Astrocyte (in vitro differentiated cells and primary cell): Measurements from ENCODE around the gene NLRP7. TPM values are rescaled to one million over a fixed set of nuclear protein-coding genes. Genes with fewer than 3 reads are reported as not detected.
A peak's percentile ranks its signal among the peaks of the same experiment; 100 is the strongest.
"Not testable (repeated sequence)": the region's sequence is repeated elsewhere in the genome, so short reads cannot be mapped to it uniquely, and the experiment has no call there.

ENCODE experiments used
- DNase-seq: peaks from one replicate; pipeline ENCODE4 v3.0.0-alpha.2; 2010; ENCODE audit warnings: low read depth
- FAIRE-seq: peaks from 2 replicates; lab custom pipeline; 2011; peaks lifted over from hg19 to GRCh38; lab: Jason Lieb, UNC
- H2AFZ ChIP-seq: 2 replicates; pipeline ENCODE4 v1.6.0; 2012; ENCODE audit warnings: low read depth, low read length, inconsistent platforms
- H3K27ac ChIP-seq: 2 replicates; pipeline ENCODE4 v1.5.1; 2011; ENCODE audit warnings: low read depth, low read length, inconsistent platforms
- H3K27me3 ChIP-seq: 2 replicates; pipeline ENCODE4 v1.6.0; 2011; ENCODE audit warnings: low read length, inconsistent platforms; ENCODE audit not compliant: insufficient read depth
- H3K36me3 ChIP-seq: 2 replicates; pipeline ENCODE4 v1.5.1; 2011; ENCODE audit warnings: low read length, inconsistent platforms; ENCODE audit not compliant: insufficient read depth
- H3K4me1 ChIP-seq: 2 replicates; pipeline ENCODE4 v1.5.1; 2011; ENCODE audit warnings: low read length, inconsistent platforms; ENCODE audit not compliant: insufficient read depth
- H3K4me2 ChIP-seq: 2 replicates; pipeline ENCODE4 v1.6.0; 2012; ENCODE audit warnings: low read length, inconsistent platforms
- H3K4me3 ChIP-seq: 2 replicates; pipeline ENCODE4 v1.5.1; 2011; ENCODE audit warnings: low read depth, mild to moderate bottlenecking, low read length, inconsistent platforms; ENCODE audit not compliant: insufficient read depth
- H3K79me2 ChIP-seq: 2 replicates; pipeline ENCODE4 v1.6.0; 2012; ENCODE audit warnings: mild to moderate bottlenecking, low read length, inconsistent platforms; ENCODE audit not compliant: insufficient read depth
- H3K9ac ChIP-seq: 2 replicates; pipeline ENCODE4 v1.6.0; 2012; ENCODE audit warnings: mild to moderate bottlenecking, low read length, inconsistent platforms
- H3K9me3 ChIP-seq: 2 replicates; pipeline ENCODE4 v1.5.1; 2012; ENCODE audit warnings: low read depth, mild to moderate bottlenecking, low read length, inconsistent platforms; ENCODE audit not compliant: insufficient read depth
- H4K20me1 ChIP-seq: 2 replicates; pipeline ENCODE4 v1.6.0; 2012; ENCODE audit warnings: low read length, inconsistent platforms; ENCODE audit not compliant: insufficient read depth
- H3K27ac Mint-ChIP-seq: one replicate; pipeline ENCODE4 v1.8.0; 2021; ENCODE audit warnings: mild to moderate bottlenecking, mixed read lengths; ENCODE audit not compliant: unreplicated experiment
- H3K27me3 Mint-ChIP-seq: one replicate; pipeline ENCODE4 v1.8.0; 2021; ENCODE audit warnings: low read depth, mixed read lengths; ENCODE audit not compliant: unreplicated experiment
- H3K36me3 Mint-ChIP-seq: one replicate; pipeline ENCODE4 v1.8.0; 2021; ENCODE audit warnings: low read depth, mixed read lengths; ENCODE audit not compliant: unreplicated experiment
- H3K4me1 Mint-ChIP-seq: one replicate; pipeline ENCODE4 v1.8.0; 2021; ENCODE audit warnings: low read depth, mixed read lengths; ENCODE audit not compliant: unreplicated experiment
- H3K4me3 Mint-ChIP-seq: one replicate; pipeline ENCODE4 v1.8.0; 2021; ENCODE audit warnings: mild to moderate bottlenecking, moderate library complexity, mixed read lengths; ENCODE audit not compliant: unreplicated experiment
- H3K9me3 Mint-ChIP-seq: one replicate; pipeline ENCODE4 v1.8.0; 2021; ENCODE audit warnings: mild to moderate bottlenecking, mixed read lengths; ENCODE audit not compliant: unreplicated experiment
- CTCF ChIP-seq: IDR thresholded peaks from 2 replicates; pipeline ENCODE4 v1.5.1; 2011; ENCODE audit warnings: low read depth, mild to moderate bottlenecking, inconsistent platforms, low read length, moderate library complexity; ENCODE audit not compliant: insufficient read depth
- EZH2 ChIP-seq: IDR thresholded peaks from 2 replicates; pipeline ENCODE4 v1.6.1; 2012; ENCODE audit warnings: mild to moderate bottlenecking, low read length, inconsistent platforms; ENCODE audit not compliant: insufficient read depth
- total RNA-seq: library from RNA; stranded (reverse); gene quantifications from 2 replicates; pipeline ENCODE4 v1.2.1, GENCODE V29; 2021

NLRP7 gene
- total RNA-seq, 1 donor from 2014 or later: not detected

DNA sequence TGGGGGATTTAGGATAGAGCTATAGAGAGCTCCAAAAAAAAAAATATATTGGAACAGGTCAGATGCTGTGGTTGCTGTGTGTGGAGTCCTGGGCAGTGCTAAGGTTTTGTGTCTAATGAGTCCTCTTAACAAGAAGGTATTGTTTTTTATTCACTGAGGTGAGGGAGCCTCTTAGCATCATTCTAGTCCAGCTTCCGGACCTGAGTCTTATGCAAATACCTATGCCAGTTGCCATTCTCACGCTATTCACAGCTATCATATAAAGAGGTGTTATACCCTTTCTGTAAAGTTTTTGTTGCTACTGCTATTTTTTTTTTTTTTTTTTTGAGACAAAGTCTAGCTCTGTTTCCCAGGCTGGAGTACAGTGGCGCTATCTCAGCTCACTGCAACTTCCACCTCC is 20.3 kb upstream of the NLRP7 start:
- H3K79me2 ChIP-seq: no peaks in the 10 kb centered on the region
- TF ChIP-seq EZH2 (no peak), CTCF (no peak)
- H3K4me2 ChIP-seq: no peak overlapping the region
- Mint-ChIP-seq H3K36me3 (no peaks in the 10 kb centered on the region), H3K4me1 (no peaks in the 10 kb centered on the region), H3K27ac (no peak overlapping the region), H3K9me3 (peaks cover 6% of the 10 kb centered on the region), H3K27me3 (peaks cover 4% of the 10 kb centered on the region), H3K4me3 (no peak overlapping the region)
- no peaks in the 10 kb centered on the region for H3K36me3 ChIP-seq
- no peak overlapping the region for H2AFZ ChIP-seq
- no peaks in the 10 kb centered on the region for H3K27me3 ChIP-seq
- H4K20me1 ChIP-seq: no peaks in the 10 kb centered on the region
- no peaks in the 10 kb centered on the region for H3K4me1 ChIP-seq
- no peak overlapping the region for H3K4me3 ChIP-seq
- FAIRE-seq (no peak), DNase-seq (no peak)
- peaks cover 5% of the 10 kb centered on the region for H3K9me3 ChIP-seq
- no peak overlapping the region for H3K27ac ChIP-seq
- no peak overlapping the region for H3K9ac ChIP-seq

DNA sequence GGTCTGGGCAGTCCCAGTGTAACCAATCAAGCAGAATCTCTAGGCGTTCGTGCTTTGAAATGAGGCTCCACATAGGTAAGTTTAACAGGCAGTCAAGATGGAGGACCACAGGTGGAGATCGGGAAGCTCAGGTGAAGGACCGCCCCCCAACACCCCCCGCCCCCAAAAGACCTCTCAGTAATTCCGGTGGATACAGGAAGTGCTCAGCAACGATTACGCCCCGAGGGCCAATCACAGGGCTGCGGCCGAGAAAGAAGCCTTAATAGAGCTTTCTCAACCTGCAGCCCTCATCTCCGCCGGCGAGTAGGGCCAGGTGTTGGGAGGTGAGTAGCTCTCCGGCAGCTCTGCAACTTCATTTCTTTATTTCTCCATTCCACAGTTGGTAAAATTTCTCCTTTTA is 17.7 kb upstream of the NLRP7 start:
- H3K4me3 ChIP-seq, H3K79me2 ChIP-seq, H3K9me3 ChIP-seq, H2AFZ ChIP-seq, H3K4me1 ChIP-seq, H3K36me3 Mint-ChIP-seq, H3K4me1 Mint-ChIP-seq, H3K36me3 ChIP-seq, H3K9me3 Mint-ChIP-seq, H3K4me3 Mint-ChIP-seq, H3K27ac ChIP-seq, FAIRE-seq, H3K9ac ChIP-seq, H3K27me3 Mint-ChIP-seq, H4K20me1 ChIP-seq, H3K4me2 ChIP-seq, H3K27ac Mint-ChIP-seq, H3K27me3 ChIP-seq, DNase-seq: not testable (repeated sequence)

DNA sequence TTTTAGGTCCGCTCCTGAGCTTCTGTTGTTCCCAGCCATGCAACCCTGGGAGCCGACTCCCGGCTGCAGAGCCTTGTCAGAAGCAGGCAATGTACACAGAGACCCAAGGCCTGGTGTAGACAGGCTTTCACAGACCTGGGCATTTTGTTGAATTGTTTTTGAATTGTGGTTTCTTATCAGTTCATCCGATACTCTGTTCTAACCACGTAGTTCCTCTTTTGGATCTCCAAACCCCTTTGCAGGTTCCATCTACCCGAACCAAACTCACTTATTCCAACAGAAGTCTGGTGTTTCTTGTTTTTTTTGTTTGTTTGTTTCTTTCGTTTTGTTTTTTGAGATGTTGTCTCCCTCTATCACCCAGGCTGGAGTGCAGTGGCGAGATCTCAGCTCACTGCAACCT is 12.5 kb upstream of the NLRP7 start:
- Histone ChIP-seq H3K27ac (no peak overlapping the region), H3K27me3 (no peaks in the 10 kb centered on the region), H2AFZ (no peak overlapping the region), H3K9ac (no peak overlapping the region), H3K36me3 (no peaks in the 10 kb centered on the region), H3K4me2 (no peak overlapping the region), H4K20me1 (no peaks in the 10 kb centered on the region), H3K4me1 (no peaks in the 10 kb centered on the region), H3K4me3 (no peak overlapping the region), H3K79me2 (no peaks in the 10 kb centered on the region), H3K9me3 (peaks cover 2% of the 10 kb centered on the region)
- Mint-ChIP-seq H3K27ac (no peak overlapping the region), H3K9me3 (peaks cover 6% of the 10 kb centered on the region), H3K36me3 (no peaks in the 10 kb centered on the region), H3K4me3 (no peak overlapping the region), H3K27me3 (no peaks in the 10 kb centered on the region), H3K4me1 (no peaks in the 10 kb centered on the region)
- DNase-seq (peak; percentile 3), FAIRE-seq (no peak)
- TF ChIP-seq CTCF: no peak
- no peak for TF ChIP-seq EZH2
